ENCODE measurements around the gene VPS54.

DNA sequence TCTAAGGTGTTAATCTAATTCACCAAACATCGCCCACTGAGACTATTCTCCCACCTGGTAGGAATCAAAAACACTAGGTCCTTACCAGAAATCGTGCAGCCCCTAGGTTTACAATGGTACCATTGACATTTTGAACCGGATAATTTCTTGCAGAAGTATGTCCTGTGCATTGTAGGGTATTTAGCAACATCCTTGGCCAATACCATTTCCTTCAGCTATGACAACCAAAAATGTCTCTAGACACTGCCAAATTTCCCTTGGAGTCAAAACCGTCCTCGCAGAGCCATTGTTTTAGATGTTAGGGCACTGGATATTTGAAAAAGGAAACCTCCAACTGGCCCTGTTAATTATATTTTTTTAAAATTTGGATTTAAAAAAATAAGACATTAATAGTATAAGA, 3.8 kb downstream of the VPS54 start:
- TF ChIP-seq, protein P1, sequence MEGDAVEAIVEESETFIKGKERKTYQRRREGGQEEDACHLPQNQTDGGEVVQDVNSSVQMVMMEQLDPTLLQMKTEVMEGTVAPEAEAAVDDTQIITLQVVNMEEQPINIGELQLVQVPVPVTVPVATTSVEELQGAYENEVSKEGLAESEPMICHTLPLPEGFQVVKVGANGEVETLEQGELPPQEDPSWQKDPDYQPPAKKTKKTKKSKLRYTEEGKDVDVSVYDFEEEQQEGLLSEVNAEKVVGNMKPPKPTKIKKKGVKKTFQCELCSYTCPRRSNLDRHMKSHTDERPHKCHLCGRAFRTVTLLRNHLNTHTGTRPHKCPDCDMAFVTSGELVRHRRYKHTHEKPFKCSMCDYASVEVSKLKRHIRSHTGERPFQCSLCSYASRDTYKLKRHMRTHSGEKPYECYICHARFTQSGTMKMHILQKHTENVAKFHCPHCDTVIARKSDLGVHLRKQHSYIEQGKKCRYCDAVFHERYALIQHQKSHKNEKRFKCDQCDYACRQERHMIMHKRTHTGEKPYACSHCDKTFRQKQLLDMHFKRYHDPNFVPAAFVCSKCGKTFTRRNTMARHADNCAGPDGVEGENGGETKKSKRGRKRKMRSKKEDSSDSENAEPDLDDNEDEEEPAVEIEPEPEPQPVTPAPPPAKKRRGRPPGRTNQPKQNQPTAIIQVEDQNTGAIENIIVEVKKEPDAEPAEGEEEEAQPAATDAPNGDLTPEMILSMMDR (IDR thresholded peaks at IDR 0.05; ENCODE audit: insufficient read depth, low read length): no peak
- TF ChIP-seq POLR2AphosphoS5 (IDR thresholded peaks at IDR 0.05; ENCODE audit: low read depth) (no peak), GABPA (IDR thresholded peaks at IDR 0.05; ENCODE audit: low read depth) (no peak), SPI1 (IDR thresholded peaks at IDR 0.05; ENCODE audit: borderline replicate concordance, low read depth) (no peak)
- TF ChIP-seq, protein P2, sequence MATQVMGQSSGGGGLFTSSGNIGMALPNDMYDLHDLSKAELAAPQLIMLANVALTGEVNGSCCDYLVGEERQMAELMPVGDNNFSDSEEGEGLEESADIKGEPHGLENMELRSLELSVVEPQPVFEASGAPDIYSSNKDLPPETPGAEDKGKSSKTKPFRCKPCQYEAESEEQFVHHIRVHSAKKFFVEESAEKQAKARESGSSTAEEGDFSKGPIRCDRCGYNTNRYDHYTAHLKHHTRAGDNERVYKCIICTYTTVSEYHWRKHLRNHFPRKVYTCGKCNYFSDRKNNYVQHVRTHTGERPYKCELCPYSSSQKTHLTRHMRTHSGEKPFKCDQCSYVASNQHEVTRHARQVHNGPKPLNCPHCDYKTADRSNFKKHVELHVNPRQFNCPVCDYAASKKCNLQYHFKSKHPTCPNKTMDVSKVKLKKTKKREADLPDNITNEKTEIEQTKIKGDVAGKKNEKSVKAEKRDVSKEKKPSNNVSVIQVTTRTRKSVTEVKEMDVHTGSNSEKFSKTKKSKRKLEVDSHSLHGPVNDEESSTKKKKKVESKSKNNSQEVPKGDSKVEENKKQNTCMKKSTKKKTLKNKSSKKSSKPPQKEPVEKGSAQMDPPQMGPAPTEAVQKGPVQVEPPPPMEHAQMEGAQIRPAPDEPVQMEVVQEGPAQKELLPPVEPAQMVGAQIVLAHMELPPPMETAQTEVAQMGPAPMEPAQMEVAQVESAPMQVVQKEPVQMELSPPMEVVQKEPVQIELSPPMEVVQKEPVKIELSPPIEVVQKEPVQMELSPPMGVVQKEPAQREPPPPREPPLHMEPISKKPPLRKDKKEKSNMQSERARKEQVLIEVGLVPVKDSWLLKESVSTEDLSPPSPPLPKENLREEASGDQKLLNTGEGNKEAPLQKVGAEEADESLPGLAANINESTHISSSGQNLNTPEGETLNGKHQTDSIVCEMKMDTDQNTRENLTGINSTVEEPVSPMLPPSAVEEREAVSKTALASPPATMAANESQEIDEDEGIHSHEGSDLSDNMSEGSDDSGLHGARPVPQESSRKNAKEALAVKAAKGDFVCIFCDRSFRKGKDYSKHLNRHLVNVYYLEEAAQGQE (IDR thresholded peaks at IDR 0.05; ENCODE audit: insufficient replicate concordance, low read depth): no peak

All from HL-60 (cell line).